ENCODE results near the gene A3GALT2.

Gene A3GALT2

GRCh38 chr1:33357099-33357498 lies 36.2 kb upstream of the A3GALT2 start:
- Histone ChIP-seq H3K4me3 (IDR thresholded peaks at IDR 0.05; ENCODE audit: insufficient read depth, low read depth, low read length) (no peak overlapping the region), H3K79me2 (ENCODE audit: insufficient read depth, low read depth) (no peaks in the 10 kb centered on the region), H3K27me3 (ENCODE audit: insufficient read depth, low read depth) (no peaks in the 10 kb centered on the region), H3K27ac (no peak overlapping the region), H3K4me2 (no peak overlapping the region), H2AFZ (ENCODE audit: low read depth) (no peak overlapping the region), H3K9ac (no peak overlapping the region), H4K20me1 (ENCODE audit: insufficient read depth) (no peaks in the 10 kb centered on the region), H3K4me1 (ENCODE audit: low read depth, poor library complexity, severe bottlenecking) (no peaks in the 10 kb centered on the region), H3K36me3 (ENCODE audit: insufficient read depth) (no peaks in the 10 kb centered on the region)
- no peak for TF ChIP-seq CTCF (conservative IDR thresholded peaks at IDR 0.05; ENCODE audit: low read depth, low read length)

GRCh38 chr1:33354707-33355316 lies 33.9 kb upstream of the A3GALT2 start:
- no peak overlapping the region for H3K9ac ChIP-seq
- no peak overlapping the region for H2AFZ ChIP-seq (ENCODE audit: low read depth)
- TF ChIP-seq CTCF (conservative IDR thresholded peaks at IDR 0.05; ENCODE audit: low read depth, low read length) = no peak
- H3K27me3 ChIP-seq (ENCODE audit: insufficient read depth, low read depth) = no peaks in the 10 kb centered on the region
- H3K27ac ChIP-seq = no peak overlapping the region
- no peaks in the 10 kb centered on the region for H4K20me1 ChIP-seq (ENCODE audit: insufficient read depth)
- peaks cover 6% of the 10 kb centered on the region for H3K4me1 ChIP-seq (ENCODE audit: low read depth, poor library complexity, severe bottlenecking)
- no peak overlapping the region for H3K4me2 ChIP-seq
- H3K36me3 ChIP-seq (ENCODE audit: insufficient read depth) = no peaks in the 10 kb centered on the region
- H3K4me3 ChIP-seq (IDR thresholded peaks at IDR 0.05; ENCODE audit: insufficient read depth, low read depth, low read length) = no peak overlapping the region
- H3K79me2 ChIP-seq (ENCODE audit: insufficient read depth, low read depth) = no peaks in the 10 kb centered on the region

- Histone ChIP-seq H3K79me2 (ENCODE audit: insufficient read depth, low read depth) (peaks cover under 1% of the 10 kb centered on the region; the same call in 1 of the 2 replicates), H2AFZ (ENCODE audit: low read depth) (no peak overlapping the region), H3K4me3 (IDR thresholded peaks at IDR 0.05; ENCODE audit: insufficient read depth, low read depth, low read length) (no peak overlapping the region), H4K20me1 (ENCODE audit: insufficient read depth) (no peaks in the 10 kb centered on the region), H3K4me2 (no peak overlapping the region), H3K36me3 (ENCODE audit: insufficient read depth) (no peaks in the 10 kb centered on the region), H3K27me3 (ENCODE audit: insufficient read depth, low read depth) (no peaks in the 10 kb centered on the region), H3K9ac (no peak overlapping the region), H3K4me1 (ENCODE audit: low read depth, poor library complexity, severe bottlenecking) (peaks cover 6% of the 10 kb centered on the region), H3K27ac (no peak overlapping the region)
- TF ChIP-seq CTCF (conservative IDR thresholded peaks at IDR 0.05; ENCODE audit: low read depth, low read length) = no peak
Measured at GRCh38 chr1:33353531-33353930, 32.6 kb upstream of the A3GALT2 start.

GRCh38 chr1:33351281-33351660 lies 30.4 kb upstream of the A3GALT2 start:
- Histone ChIP-seq H3K4me1 (ENCODE audit: low read depth, poor library complexity, severe bottlenecking) (peaks cover 29% of the 10 kb centered on the region), H3K4me3 (IDR thresholded peaks at IDR 0.05; ENCODE audit: insufficient read depth, low read depth, low read length) (no peak overlapping the region), H3K27me3 (ENCODE audit: insufficient read depth, low read depth) (no peaks in the 10 kb centered on the region), H2AFZ (ENCODE audit: low read depth) (no peak overlapping the region), H3K27ac (no peak overlapping the region), H3K36me3 (ENCODE audit: insufficient read depth) (no peaks in the 10 kb centered on the region), H3K9ac (no peak overlapping the region), H3K4me2 (no peak overlapping the region), H4K20me1 (ENCODE audit: insufficient read depth) (no peaks in the 10 kb centered on the region), H3K79me2 (ENCODE audit: insufficient read depth, low read depth) (peaks cover 8% of the 10 kb centered on the region; the same call in 1 of the 2 replicates)
- TF ChIP-seq CTCF (conservative IDR thresholded peaks at IDR 0.05; ENCODE audit: low read depth, low read length) = no peak

Measured in KMS-11 (cell line).